Upper lobe of right lung (tissue), 1 donor: ENCODE data around the gene C1QTNF8. TPM values are rescaled to one million over a fixed set of nuclear protein-coding genes. Genes with fewer than 3 reads are reported as not detected.

Experiments used
- ATAC-seq: fragments of 200-7000 bp; cut with Tn5 transposase; one replicate; pipeline ENCODE4 v1.9.1; 2020; ENCODE audit warnings: mild to moderate bottlenecking, moderate library complexity
- DNase-seq: peaks from one replicate; pipeline ENCODE4 v3.0.0-alpha.2; 2020
- H3K27ac ChIP-seq: fragments of 200-600 bp; one replicate; pipeline ENCODE4 v1.8.0; 2022
- H3K27me3 ChIP-seq: fragments of 200-600 bp; one replicate; pipeline ENCODE4 v1.8.0; 2022; ENCODE audit warnings: mild to moderate bottlenecking
- H3K36me3 ChIP-seq: fragments of 200-600 bp; one replicate; pipeline ENCODE4 v1.8.0; 2022
- H3K4me1 ChIP-seq: fragments of 200-600 bp; one replicate; pipeline ENCODE4 v1.8.0; 2022
- H3K4me3 ChIP-seq: fragments of 200-600 bp; one replicate; pipeline ENCODE4 v1.8.0; 2022; ENCODE audit warnings: mild to moderate bottlenecking
- H3K9me3 ChIP-seq: fragments of 200-600 bp; one replicate; pipeline ENCODE4 v1.8.0; 2022
- intact Hi-C: fragments of 100-400 bp; cut with DNase I; formaldehyde crosslinking; loops from one replicate; pipeline ENCODE4 v1.11.0; 2022
- total RNA-seq: library from RNA; stranded (reverse); fragmentation: NEBNext Ultra II Directional; extraction: Animal tissue kit (Norgen Biotek cat#: 25700); gene quantifications from one replicate; pipeline ENCODE4 v1.2.1, GENCODE V29; 2021
- TF ChIP-seq, protein P1 (sequence below): fragments of 200-600 bp; IDR thresholded peaks from one replicate; pipeline ENCODE4 v1.8.0; 2022; ENCODE audit warnings: antibody characterized with exemption
- donor health status: DM: no; HTN: yes; CAD: no; lungs with severe emphysema.

C1QTNF8 gene
- total RNA-seq, 1 donor from 2014 or later, result not detected

- intact Hi-C loops, result no loop called here
- peaks cover 29% of the 10 kb centered on the region for H3K27me3 ChIP-seq
- H3K9me3 ChIP-seq, result no peaks in the 10 kb centered on the region
- no peaks in the 10 kb centered on the region for H3K36me3 ChIP-seq
- DNase-seq, result no peak
- H3K4me1 ChIP-seq, result no peaks in the 10 kb centered on the region
- TF ChIP-seq, protein P1, sequence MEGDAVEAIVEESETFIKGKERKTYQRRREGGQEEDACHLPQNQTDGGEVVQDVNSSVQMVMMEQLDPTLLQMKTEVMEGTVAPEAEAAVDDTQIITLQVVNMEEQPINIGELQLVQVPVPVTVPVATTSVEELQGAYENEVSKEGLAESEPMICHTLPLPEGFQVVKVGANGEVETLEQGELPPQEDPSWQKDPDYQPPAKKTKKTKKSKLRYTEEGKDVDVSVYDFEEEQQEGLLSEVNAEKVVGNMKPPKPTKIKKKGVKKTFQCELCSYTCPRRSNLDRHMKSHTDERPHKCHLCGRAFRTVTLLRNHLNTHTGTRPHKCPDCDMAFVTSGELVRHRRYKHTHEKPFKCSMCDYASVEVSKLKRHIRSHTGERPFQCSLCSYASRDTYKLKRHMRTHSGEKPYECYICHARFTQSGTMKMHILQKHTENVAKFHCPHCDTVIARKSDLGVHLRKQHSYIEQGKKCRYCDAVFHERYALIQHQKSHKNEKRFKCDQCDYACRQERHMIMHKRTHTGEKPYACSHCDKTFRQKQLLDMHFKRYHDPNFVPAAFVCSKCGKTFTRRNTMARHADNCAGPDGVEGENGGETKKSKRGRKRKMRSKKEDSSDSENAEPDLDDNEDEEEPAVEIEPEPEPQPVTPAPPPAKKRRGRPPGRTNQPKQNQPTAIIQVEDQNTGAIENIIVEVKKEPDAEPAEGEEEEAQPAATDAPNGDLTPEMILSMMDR, result no peak
- ATAC-seq, result no peak
- H3K4me3 ChIP-seq, result no peak overlapping the region
- no peak overlapping the region for H3K27ac ChIP-seq
These were observed 25.8 kb upstream of the C1QTNF8 start for GRCh38 chr16:1121601-1122397.

- Histone ChIP-seq H3K36me3 (no peaks in the 10 kb centered on the region), H3K4me3 (no peak overlapping the region), H3K27me3 (peaks cover 29% of the 10 kb centered on the region), H3K27ac (no peak overlapping the region), H3K9me3 (no peaks in the 10 kb centered on the region), H3K4me1 (no peaks in the 10 kb centered on the region)
- ATAC-seq (no peak), DNase-seq (no peak)
- TF ChIP-seq, protein P1, result no peak
- intact Hi-C loops, result no loop called here
These were observed 25.0 kb upstream of the C1QTNF8 start for GRCh38 chr16:1121009-1121408.

- no peaks in the 10 kb centered on the region for H3K9me3 ChIP-seq
- TF ChIP-seq, protein P1, result no peak
- H3K4me3 ChIP-seq, result no peak overlapping the region
- no peaks in the 10 kb centered on the region for H3K36me3 ChIP-seq
- DNase-seq (no peak), ATAC-seq (no peak)
- intact Hi-C loops, result no loop called here
- H3K27ac ChIP-seq, result no peak overlapping the region
- H3K4me1 ChIP-seq, result no peaks in the 10 kb centered on the region
- H3K27me3 ChIP-seq, result peaks cover 25% of the 10 kb centered on the region
These were observed 24.5 kb upstream of the C1QTNF8 start for GRCh38 chr16:1120577-1120941.

DNA sequence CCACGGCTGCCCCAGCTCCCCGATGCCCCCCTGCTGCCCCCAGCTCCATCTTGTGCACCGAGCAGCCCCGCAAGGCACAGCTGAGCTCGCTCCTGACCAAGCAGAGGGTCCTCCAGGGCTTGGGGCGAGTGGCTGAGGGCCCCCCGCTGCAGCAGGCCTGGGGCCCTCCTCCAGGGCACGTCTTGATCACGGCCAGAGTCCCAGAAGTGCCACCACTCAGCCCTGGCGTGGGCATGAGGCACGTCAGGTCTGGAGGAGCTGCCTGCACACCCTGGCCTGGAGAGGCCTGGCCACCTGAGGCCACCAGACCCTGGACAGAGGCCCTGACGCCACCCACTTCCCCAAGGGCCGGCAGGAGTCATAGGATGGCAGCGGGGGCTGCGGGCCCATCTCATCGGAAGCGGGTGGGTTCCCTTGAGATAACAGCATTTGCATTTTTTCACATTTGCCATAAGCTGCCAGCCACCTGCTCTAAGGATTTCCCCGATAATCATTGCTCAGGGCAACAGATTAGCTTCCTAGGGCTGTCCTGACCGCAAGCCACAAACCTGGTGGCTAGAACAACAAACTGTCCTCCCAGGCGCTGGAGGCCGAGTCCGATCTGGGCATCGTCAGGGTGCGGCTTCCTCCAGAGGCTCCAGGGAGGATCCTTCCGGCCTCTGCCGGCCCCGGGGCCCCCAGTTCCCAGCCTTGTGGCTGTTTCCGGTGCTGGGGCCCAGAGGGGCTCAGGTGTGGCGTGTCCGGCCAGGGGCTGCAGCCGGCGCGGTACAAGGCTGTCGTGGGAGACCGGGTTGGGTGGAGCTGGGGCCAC lies 23.9 kb upstream of the C1QTNF8 start:
- TF ChIP-seq, protein P1, result no peak
- Histone ChIP-seq H3K27me3 (peaks cover 20% of the 10 kb centered on the region), H3K27ac (no peak overlapping the region), H3K9me3 (no peaks in the 10 kb centered on the region), H3K4me1 (no peaks in the 10 kb centered on the region), H3K36me3 (no peaks in the 10 kb centered on the region), H3K4me3 (no peak overlapping the region)
- DNase-seq (no peak), ATAC-seq (no peak)
- intact Hi-C loops, result no loop called here

- no peak overlapping the region for H3K4me3 ChIP-seq
- no peak overlapping the region for H3K27ac ChIP-seq
- no peaks in the 10 kb centered on the region for H3K36me3 ChIP-seq
- intact Hi-C loops, result no loop called here
- TF ChIP-seq, protein P1, result no peak
- DNase-seq (no peak), ATAC-seq (no peak)
- no peaks in the 10 kb centered on the region for H3K9me3 ChIP-seq
- peaks cover 20% of the 10 kb centered on the region for H3K27me3 ChIP-seq
- no peaks in the 10 kb centered on the region for H3K4me1 ChIP-seq
These were observed 23.1 kb upstream of the C1QTNF8 start for GRCh38 chr16:1119129-1119528.
